ENCODE data around the gene LRRC4B.

DNA sequence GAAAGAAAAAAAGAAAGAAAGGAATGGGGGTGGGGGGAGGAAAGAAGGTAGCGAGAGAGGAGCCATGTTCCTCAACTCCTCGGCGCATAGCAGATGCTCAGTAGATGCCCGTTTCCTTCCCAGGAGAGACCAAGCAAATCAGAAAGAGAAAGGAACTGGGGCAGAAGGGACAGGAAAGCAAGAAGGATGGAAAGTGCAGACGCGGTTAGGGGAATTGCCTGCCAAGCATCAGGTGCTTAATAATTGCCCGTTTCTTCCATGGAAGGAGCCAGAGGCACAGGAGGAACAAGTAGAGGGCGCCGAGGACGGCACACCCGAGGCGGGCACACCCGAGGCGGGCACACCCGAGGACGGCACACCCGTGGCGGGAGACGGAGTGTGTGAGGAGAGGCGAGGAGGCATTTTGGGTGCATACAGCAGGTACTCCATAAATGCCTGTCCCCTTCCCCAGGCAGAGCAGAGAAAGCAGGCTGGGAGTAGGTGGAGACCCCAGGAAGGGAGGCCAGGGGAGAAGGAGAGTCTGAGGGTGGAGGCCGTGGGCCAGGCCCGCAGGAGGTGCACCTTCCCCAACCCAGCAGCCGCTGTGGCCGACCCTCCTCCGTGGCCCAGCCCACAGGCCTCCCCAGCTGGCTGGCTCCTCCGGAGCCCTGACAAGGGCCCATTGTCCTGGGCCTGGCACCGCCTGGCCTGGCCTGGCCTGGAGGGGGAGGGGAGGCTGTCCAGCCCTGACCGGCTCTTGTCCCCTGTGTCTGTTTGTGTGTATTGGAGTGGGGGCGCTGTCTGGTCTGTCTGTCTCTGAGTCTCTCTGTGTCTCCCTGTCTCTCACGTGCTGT lies 71.8 kb downstream of the LRRC4B start:
- TF ChIP-seq ZNF426 (tag by site-specific recombination; IDR thresholded peaks at IDR 0.05) (no peak), MZF1 (tag by site-specific recombination; IDR thresholded peaks at IDR 0.05; ENCODE audit: borderline replicate concordance) (no peak), CTCF (tag by site-specific recombination; IDR thresholded peaks at IDR 0.05) (no peak), ZNF274 (IDR thresholded peaks at IDR 0.05; ENCODE audit: low read length) (no peak), ZNF274 (tag by site-specific recombination; IDR thresholded peaks at IDR 0.05; ENCODE audit: borderline replicate concordance) (no peak), SCRT2 (tag by site-specific recombination; IDR thresholded peaks at IDR 0.05) (no peak), GLIS1 (tag by site-specific recombination; IDR thresholded peaks at IDR 0.05) (no peak), MYNN (tag by site-specific recombination; IDR thresholded peaks at IDR 0.05; ENCODE audit: borderline replicate concordance) (no peak), ZNF132 (tag by site-specific recombination; IDR thresholded peaks at IDR 0.05; ENCODE audit: borderline replicate concordance) (no peak), ZBTB1 (tag by site-specific recombination; IDR thresholded peaks at IDR 0.05) (no peak), ZNF214 (tag by site-specific recombination; IDR thresholded peaks at IDR 0.05; ENCODE audit: borderline replicate concordance) (no peak), KLF16 (tag by site-specific recombination; IDR thresholded peaks at IDR 0.05) (no peak)
